Measurements from ENCODE around the gene DNAAF3. TPM values are rescaled to one million over a fixed set of nuclear protein-coding genes. Genes with fewer than 3 reads are reported as not detected.
A peak's percentile ranks its signal among the peaks of the same experiment; 100 is the strongest.
"Not testable (repeated sequence)": the region's sequence is repeated elsewhere in the genome, so short reads cannot be mapped to it uniquely, and the experiment has no call there.

The DNAAF3 gene
- polyA plus RNA-seq (ENCODE audit: insufficient read length in 10 of 10) = under 1 TPM; 0.15 to 0.92 (median 0.54) TPM
- long read RNA-seq, donor 1 = 0 reads
- long read RNA-seq, donor 2 = 0 reads
- long read RNA-seq, donor 3 = 0 reads
- long read RNA-seq, donor 4 = 0 reads
- long read RNA-seq, donor 5 = 0 reads
- long read RNA-seq, donor 6 = 0 reads
- long read RNA-seq, donor 7 = 0 reads
- long read RNA-seq, donor 8 = 0 reads
- long read RNA-seq, donor 9 = 0 reads

- peak; percentile 87 to 95 (median 93) for DNase-seq
Measured at GRCh38 chr19:55166530-55167268, at the start of gene DNAAF3. Gene DNAAF3 (minus strand): TSS chr19:55166613. CDS start chr19:55166413, 200 bp downstream.

GRCh38 chr19:55213547-55213946 is 47.1 kb upstream of the DNAAF3 start:
- DNase-seq = no peak

GRCh38 chr19:55212447-55212846 is 46.0 kb upstream of the DNAAF3 start:
- no peak for DNase-seq

- peak in 1 of 3 donors; percentile 83 for DNase-seq
Measured at GRCh38 chr19:55209693-55210472, 43.5 kb upstream of the DNAAF3 start.

- DNase-seq = no peak
Measured at GRCh38 chr19:55208880-55209692, 42.7 kb upstream of the DNAAF3 start, which contains the start of gene PTPRH. Gene PTPRH (minus strand): TSS chr19:55209501. CDS start chr19:55209433, 68 bp downstream.

GRCh38 chr19:55206664-55207500 is 40.5 kb upstream of the DNAAF3 start:
- peak; percentile 54 to 78 (median 69) for DNase-seq

GRCh38 chr19:55202199-55202598 is 35.8 kb upstream of the DNAAF3 start:
- not testable (repeated sequence) for DNase-seq

- no peak for DNase-seq
Measured at GRCh38 chr19:55199620-55200204, 33.3 kb upstream of the DNAAF3 start.

- no peak for DNase-seq
Measured at GRCh38 chr19:55198651-55199050, 32.2 kb upstream of the DNAAF3 start.

- no peak for DNase-seq
Measured at GRCh38 chr19:55197528-55197927, 31.1 kb upstream of the DNAAF3 start.

GRCh38 chr19:55196803-55197202 is 30.4 kb upstream of the DNAAF3 start:
- no peak for DNase-seq

- DNase-seq = no peak
Measured at GRCh38 chr19:55193481-55193880, 27.1 kb upstream of the DNAAF3 start.

- DNase-seq = peak in 1 of 3 donors; percentile 49
Measured at GRCh38 chr19:55189403-55189835, 23.0 kb upstream of the DNAAF3 start.

- no peak for DNase-seq
Measured at GRCh38 chr19:55188625-55189024, 22.2 kb upstream of the DNAAF3 start.

GRCh38 chr19:55186080-55186479 is 19.7 kb upstream of the DNAAF3 start:
- no peak for DNase-seq

- DNase-seq = no peak
Measured at GRCh38 chr19:55181740-55182139, 15.3 kb upstream of the DNAAF3 start.

GRCh38 chr19:55179606-55180484 is 13.4 kb upstream of the DNAAF3 start, which contains the start of gene SYT5:
Gene SYT5 (minus strand): TSS chr19:55180289. CDS start chr19:55179041, 1,248 bp downstream.
- DNase-seq = peak in 2 of 3 donors; percentile 45 to 60

GRCh38 chr19:55178781-55179599 is 12.6 kb upstream of the DNAAF3 start:
- peak in 2 of 3 donors; percentile 64 to 82 for DNase-seq
